Sigmoid colon (tissue), 7 donors: ENCODE results near the gene TSPAN9. TPM values are rescaled to one million over a fixed set of nuclear protein-coding genes. Genes with fewer than 3 reads are reported as not detected.

Source experiments
- DNase-seq: peaks from one replicate; pipeline ENCODE4 v3.0.0-alpha.2; 2019
- H3K27ac ChIP-seq, 4 donors: fragments of 200-600 bp; sonication (generic); one replicate each; pipeline ENCODE4 v1.5.1; 2016 to 2019; ENCODE audit warnings: mild to moderate bottlenecking in 1 of 4
- H3K27me3 ChIP-seq, 3 donors: fragments of 200-600 bp; sonication (generic); one replicate each; pipeline ENCODE4 v1.5.1; 2019; ENCODE audit warnings: mild to moderate bottlenecking in 1 of 3
- H3K36me3 ChIP-seq, 4 donors: fragments of 200-600 bp; sonication (generic); one replicate each; pipeline ENCODE4 v1.5.1; 2016 to 2019
- H3K4me1 ChIP-seq, 4 donors: fragments of 200-600 bp; sonication (generic); one replicate each; pipeline ENCODE4 v1.5.1; 2017 to 2019
- H3K4me3 ChIP-seq, 4 donors: fragments of 200-600 bp; sonication (generic); one replicate each; pipeline ENCODE4 v1.5.1; 2017 to 2019; ENCODE audit warnings: mild to moderate bottlenecking in 2 of 4, moderate library complexity in 1 of 4
- H3K9me3 ChIP-seq, 4 donors: fragments of 200-600 bp in 3 of 4; sonication (generic) in 3 of 4; one replicate each; pipeline versions ENCODE4 v1.5.1 to v1.6.1; 2013 to 2019
- CTCF ChIP-seq, 4 experiments: fragments of 450-650 bp in 3 of 4; fragments of 200-600 bp in 1 of 4; IDR thresholded peaks; one replicate each; pipeline ENCODE4 v1.5.1; 2016 to 2019; ENCODE audit warnings: antibody characterized with exemption in 4 of 4, mild to moderate bottlenecking in 3 of 4, moderate library complexity in 2 of 4
- EP300 ChIP-seq, 4 donors: sonication (generic); formaldehyde crosslinking; IDR thresholded peaks; one replicate each; pipeline ENCODE4 v1.6.1; 2017; ENCODE audit warnings: antibody characterized with exemption in 4 of 4
- POLR2A ChIP-seq, 2 donors: fragments of 450-650 bp; IDR thresholded peaks; one replicate each; pipeline ENCODE4 v1.6.1; 2016; ENCODE audit warnings: antibody characterized with exemption in 2 of 2, mild to moderate bottlenecking in 2 of 2, moderate library complexity in 2 of 2
- POLR2AphosphoS5 ChIP-seq, 4 donors: sonication (generic); formaldehyde crosslinking; IDR thresholded peaks; one replicate each; pipeline ENCODE4 v1.6.1; 2017; ENCODE audit warnings: antibody characterized with exemption in 4 of 4
- WGBS, 2 donors: extraction: QIAGEN DNeasy Blood & Tissue Kit; methylation state at CpG; one replicate each; pipeline ENCODE4 v1.1.7; 2013; 5-methylcytosine and 5-hydroxymethylcytosine counted together
- intact Hi-C: fragments of 100-400 bp; cut with DNase I; formaldehyde crosslinking; loops from one replicate; pipeline ENCODE4 v1.15.1; 2023
- polyA plus RNA-seq, 3 donors: library from polyadenylated mRNA; stranded (reverse); fragments of 200-250 nt; gene quantifications; one replicate each; pipeline ENCODE4 v1.2.3, GENCODE V29; 2013
- total RNA-seq, 4 donors: library from RNA; depleted of rRNA; stranded (reverse); fragments of >200 nt; gene quantifications; one replicate each; pipeline ENCODE4 v1.1.0, GENCODE V29; 2016
- donor health status: healthy with polysubstance abuse.
- donor health status: Bipolar disorder and iron deficiency.
- donor health status: healthy.

The TSPAN9 gene
- total and polyA plus RNA-seq, 7 donors: 0.92 to 28.0 (median 18.2) TPM

- WGBS, 2 donors: 89 to 93% methylated on average over 16 of the region's 16 CpGs
- intact Hi-C loops: no loop called here
- TF ChIP-seq POLR2A (IDR thresholded peaks at IDR 0.05): no peak
- TF ChIP-seq EP300 (IDR thresholded peaks at IDR 0.05): no peak
- TF ChIP-seq POLR2AphosphoS5 (IDR thresholded peaks at IDR 0.05): no peak
- TF ChIP-seq CTCF (IDR thresholded peaks at IDR 0.05): no peak
- DNase-seq: no peak
- Histone ChIP-seq H3K9me3 (no peaks in the 10 kb centered on the region), H3K36me3 (no peaks in the 10 kb centered on the region), H3K4me3 (no peak overlapping the region), H3K4me1 (peaks cover 0 to 5% (median 5%) of the 10 kb centered on the region in 4 donors), H3K27me3 (no peaks in the 10 kb centered on the region), H3K27ac (no peak overlapping the region)
These were observed 214.8 kb downstream of the TSPAN9 start for GRCh38 chr12:3291939-3292338.

- no peak for TF ChIP-seq POLR2AphosphoS5 (IDR thresholded peaks at IDR 0.05)
- Histone ChIP-seq H3K4me1 (peaks cover 0 to 5% (median 5%) of the 10 kb centered on the region in 4 donors), H3K27ac (no peak overlapping the region), H3K27me3 (peaks cover 0 to 7% (median 0%) of the 10 kb centered on the region in 3 donors), H3K4me3 (no peak overlapping the region), H3K36me3 (no peaks in the 10 kb centered on the region), H3K9me3 (no peaks in the 10 kb centered on the region)
- intact Hi-C loops: no loop called here
- WGBS, 2 donors: 74 to 75% methylated on average over 12 of the region's 12 CpGs
- no peak for DNase-seq
These were observed 215.7 kb downstream of the TSPAN9 start for GRCh38 chr12:3292677-3293412.

- peaks cover 0 to 5% (median 5%) of the 10 kb centered on the region in 4 donors for H3K4me1 ChIP-seq
- H3K27me3 ChIP-seq: peaks cover 0 to 12% (median 0%) of the 10 kb centered on the region in 3 donors
- no peak for TF ChIP-seq EP300 (IDR thresholded peaks at IDR 0.05)
- no peak for TF ChIP-seq POLR2AphosphoS5 (IDR thresholded peaks at IDR 0.05)
- TF ChIP-seq CTCF (IDR thresholded peaks at IDR 0.05): no peak
- TF ChIP-seq POLR2A (IDR thresholded peaks at IDR 0.05): no peak
- WGBS, 2 donors: 70 to 72% methylated on average over 18 of the region's 18 CpGs
- no peak overlapping the region for H3K4me3 ChIP-seq
- no peaks in the 10 kb centered on the region for H3K9me3 ChIP-seq
- no peak for DNase-seq
- no peaks in the 10 kb centered on the region for H3K36me3 ChIP-seq
- intact Hi-C loops: no loop called here
- H3K27ac ChIP-seq: no peak overlapping the region
These were observed 216.4 kb downstream of the TSPAN9 start for GRCh38 chr12:3293446-3294161.

GRCh38 chr12:3294481-3294911 is 217.3 kb downstream of the TSPAN9 start:
- TF ChIP-seq POLR2A (IDR thresholded peaks at IDR 0.05): no peak
- no peak for TF ChIP-seq POLR2AphosphoS5 (IDR thresholded peaks at IDR 0.05)
- no peak for TF ChIP-seq CTCF (IDR thresholded peaks at IDR 0.05)
- TF ChIP-seq EP300 (IDR thresholded peaks at IDR 0.05): no peak
- intact Hi-C loops: no loop called here
- WGBS, 2 donors: 70 to 74% methylated on average over 15 of the region's 15 CpGs
- Histone ChIP-seq H3K27me3 (peaks cover 0 to 20% (median 0%) of the 10 kb centered on the region in 3 donors), H3K36me3 (no peaks in the 10 kb centered on the region), H3K9me3 (no peaks in the 10 kb centered on the region), H3K4me1 (peaks cover 0 to 5% (median 5%) of the 10 kb centered on the region in 4 donors), H3K27ac (no peak overlapping the region), H3K4me3 (no peak overlapping the region)
- DNase-seq: no peak

- 95% methylated on average over 8 of the region's 8 CpGs for WGBS, 2 donors
- no peak overlapping the region for H3K4me3 ChIP-seq
- peaks cover 0 to 11% (median 9%) of the 10 kb centered on the region in 4 donors for H3K4me1 ChIP-seq
- DNase-seq: no peak
- no peaks in the 10 kb centered on the region for H3K9me3 ChIP-seq
- H3K36me3 ChIP-seq: no peaks in the 10 kb centered on the region
- H3K27me3 ChIP-seq: peaks cover 0 to 23% (median 0%) of the 10 kb centered on the region in 3 donors
- intact Hi-C loops: no loop called here
- TF ChIP-seq CTCF (IDR thresholded peaks at IDR 0.05): no peak
- TF ChIP-seq EP300 (IDR thresholded peaks at IDR 0.05): no peak
- TF ChIP-seq POLR2AphosphoS5 (IDR thresholded peaks at IDR 0.05): no peak
- TF ChIP-seq POLR2A (IDR thresholded peaks at IDR 0.05): no peak
- H3K27ac ChIP-seq: no peak overlapping the region
These were observed 218.0 kb downstream of the TSPAN9 start for GRCh38 chr12:3295225-3295624.
